Stimulated activated naive CD8-positive, alpha-beta T cell treated with anti-CD3 and anti-CD28 coated beads, Interleukin-15, Interleukin-2, amounts not matched to agents 100 ng/mL and 50 ng/mL, for 24 hours (primary cell): ENCODE results near the gene NOC2L.
"Not testable (repeated sequence)": the region's sequence is repeated elsewhere in the genome, so short reads cannot be mapped to it uniquely, and the experiment has no call there.

Experiments
- H3K27ac Mint-ChIP-seq: one replicate; pipeline ENCODE4 v1.8.0; 2021; ENCODE audit warnings: mild to moderate bottlenecking, mixed read lengths
- H3K27me3 Mint-ChIP-seq: one replicate; pipeline ENCODE4 v1.8.0; 2021; ENCODE audit warnings: mixed read lengths
- H3K36me3 Mint-ChIP-seq: one replicate; pipeline ENCODE4 v1.8.0; 2021; ENCODE audit warnings: low read depth, mixed read lengths
- H3K4me1 Mint-ChIP-seq: one replicate; pipeline ENCODE4 v1.8.0; 2021; ENCODE audit warnings: low read depth, mixed read lengths
- H3K4me3 Mint-ChIP-seq: one replicate; pipeline ENCODE4 v1.8.0; 2021; ENCODE audit warnings: mild to moderate bottlenecking, mixed read lengths
- H3K9me3 Mint-ChIP-seq: one replicate; pipeline ENCODE4 v1.8.0; 2021; ENCODE audit warnings: mixed read lengths

NOC2L gene

DNA sequence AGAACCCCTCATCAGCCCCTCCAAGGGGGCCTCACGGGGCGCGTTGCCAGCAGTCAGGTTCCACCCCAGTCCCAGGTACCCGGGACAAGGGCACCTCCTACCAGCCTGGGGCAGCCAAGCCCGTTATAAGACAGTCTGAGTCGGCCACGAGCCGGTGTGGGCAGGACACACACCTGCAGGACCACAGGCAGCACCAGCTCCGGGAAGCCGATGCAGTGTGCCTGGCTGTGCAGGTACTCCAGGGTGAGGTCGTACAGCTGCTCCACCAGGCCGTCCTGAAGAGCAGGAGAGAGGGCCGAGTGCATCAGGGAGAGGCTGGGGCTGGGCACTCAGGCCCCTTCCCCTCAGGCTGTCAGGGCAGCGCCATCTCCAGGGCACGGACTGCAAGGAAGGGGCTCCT lies 11.1 kb downstream of the NOC2L start:
- Mint-ChIP-seq H3K9me3 (no peaks in the 10 kb centered on the region), H3K27me3 (no peaks in the 10 kb centered on the region), H3K4me1 (no peaks in the 10 kb centered on the region), H3K36me3 (peaks cover 48% of the 10 kb centered on the region), H3K27ac (no peak overlapping the region), H3K4me3 (no peak overlapping the region)

GRCh38 chr1:946811-947210 lies 12.2 kb downstream of the NOC2L start:
- peaks cover 48% of the 10 kb centered on the region for H3K36me3 Mint-ChIP-seq
- H3K9me3 Mint-ChIP-seq, H3K4me1 Mint-ChIP-seq, H3K4me3 Mint-ChIP-seq, H3K27me3 Mint-ChIP-seq, H3K27ac Mint-ChIP-seq: not testable (repeated sequence)

DNA sequence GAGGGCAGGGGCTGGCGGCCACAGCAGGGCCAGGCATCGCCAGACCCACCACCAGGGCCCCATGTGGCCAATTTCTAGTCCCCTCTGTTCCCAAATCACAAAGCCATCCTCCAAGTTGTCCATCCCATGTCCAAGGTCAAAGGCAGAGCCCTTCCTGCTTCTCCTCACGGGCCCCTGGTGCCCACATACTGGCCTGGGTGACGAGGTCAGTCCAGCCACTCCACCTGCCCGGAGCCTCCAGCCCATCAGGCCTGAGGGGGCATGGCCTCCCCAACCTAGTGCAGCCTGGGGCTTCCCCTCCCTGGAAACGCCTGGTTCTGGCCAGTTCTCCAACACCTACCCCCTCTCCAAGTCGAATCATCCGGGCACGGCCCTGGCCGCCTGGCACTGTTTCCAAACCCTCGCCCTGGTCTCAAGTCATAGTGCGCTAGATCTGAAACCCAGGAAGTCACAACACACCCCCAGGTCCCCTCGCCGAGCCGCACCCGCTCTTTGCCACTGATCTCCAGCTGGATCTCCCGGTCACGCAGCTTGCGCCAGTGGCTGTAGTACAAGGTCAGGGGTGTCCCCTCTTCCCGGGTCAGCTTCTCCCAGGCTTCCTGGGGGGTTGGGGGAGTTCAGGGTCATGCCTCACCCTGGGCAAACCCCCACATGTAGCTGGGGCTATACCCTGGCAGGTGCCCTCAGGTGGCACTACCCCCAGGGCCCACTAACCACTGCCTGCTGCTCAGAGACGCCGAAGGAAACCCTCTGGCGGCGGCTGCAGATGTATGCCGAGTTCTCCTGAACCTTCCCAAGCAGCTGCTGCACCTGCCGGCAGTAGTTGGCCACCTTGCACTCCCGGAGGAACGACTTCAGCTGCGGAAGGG lies 13.1 kb downstream of the NOC2L start:
- Mint-ChIP-seq H3K27ac (no peak overlapping the region), H3K36me3 (peaks cover 42% of the 10 kb centered on the region), H3K4me1 (peaks cover 5% of the 10 kb centered on the region), H3K4me3 (no peak overlapping the region), H3K9me3 (no peaks in the 10 kb centered on the region), H3K27me3 (peaks cover 5% of the 10 kb centered on the region)

GRCh38 chr1:944341-945325 lies 14.4 kb downstream of the NOC2L start:
- Mint-ChIP-seq H3K9me3 (no peaks in the 10 kb centered on the region), H3K27ac (no peak overlapping the region), H3K4me1 (peaks cover 9% of the 10 kb centered on the region), H3K27me3 (peaks cover 7% of the 10 kb centered on the region), H3K36me3 (peaks cover 30% of the 10 kb centered on the region), H3K4me3 (no peak overlapping the region)

DNA sequence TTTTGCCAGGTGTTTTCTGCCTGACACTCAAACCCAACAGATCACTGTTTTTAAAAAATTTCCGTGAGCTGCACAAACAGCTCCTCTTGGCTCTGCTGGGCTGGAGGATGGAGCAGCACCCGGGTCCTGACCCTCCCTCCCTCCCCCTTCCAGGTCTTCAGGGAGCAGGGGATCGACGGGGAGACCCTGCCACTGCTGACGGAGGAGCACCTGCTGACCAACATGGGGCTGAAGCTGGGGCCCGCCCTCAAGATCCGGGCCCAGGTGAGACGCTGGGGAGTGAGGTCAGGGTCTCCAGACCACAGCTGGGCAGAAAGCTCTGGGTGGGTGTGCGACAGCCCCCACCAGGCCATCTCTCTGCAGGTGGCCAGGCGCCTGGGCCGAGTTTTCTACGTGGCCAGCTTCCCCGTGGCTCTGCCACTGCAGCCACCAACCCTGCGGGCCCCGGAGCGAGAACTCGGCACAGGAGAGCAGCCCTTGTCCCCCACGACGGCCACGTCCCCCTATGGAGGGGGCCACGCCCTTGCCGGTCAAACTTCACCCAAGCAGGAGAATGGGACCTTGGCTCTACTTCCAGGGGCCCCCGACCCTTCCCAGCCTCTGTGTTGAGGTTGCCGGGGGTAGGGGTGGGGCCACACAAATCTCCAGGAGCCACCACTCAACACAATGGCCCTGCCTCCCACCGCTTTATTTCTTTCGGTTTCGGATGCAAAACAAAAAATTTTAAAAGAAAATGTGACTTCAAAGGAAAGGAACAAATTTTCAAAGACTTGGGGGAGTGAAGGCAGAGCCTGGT lies 15.3 kb downstream of the NOC2L start:
- no peaks in the 10 kb centered on the region for H3K9me3 Mint-ChIP-seq
- H3K36me3 Mint-ChIP-seq, result peaks cover 21% of the 10 kb centered on the region
- no peak overlapping the region for H3K4me3 Mint-ChIP-seq
- H3K27me3 Mint-ChIP-seq, result peaks cover 9% of the 10 kb centered on the region
- no peak overlapping the region for H3K27ac Mint-ChIP-seq
- H3K4me1 Mint-ChIP-seq, result peaks cover 9% of the 10 kb centered on the region

- Mint-ChIP-seq H3K4me1 (peaks cover 9% of the 10 kb centered on the region), H3K36me3 (peaks cover 19% of the 10 kb centered on the region), H3K27ac (no peak overlapping the region), H3K4me3 (no peak overlapping the region), H3K9me3 (no peaks in the 10 kb centered on the region), H3K27me3 (peaks cover 13% of the 10 kb centered on the region)
Observed at GRCh38 chr1:942864-943533, 16.1 kb downstream of the NOC2L start.

GRCh38 chr1:942411-942821 lies 16.6 kb downstream of the NOC2L start:
- peaks cover 19% of the 10 kb centered on the region for H3K36me3 Mint-ChIP-seq
- no peaks in the 10 kb centered on the region for H3K9me3 Mint-ChIP-seq
- H3K27me3 Mint-ChIP-seq, result peaks cover 16% of the 10 kb centered on the region
- H3K27ac Mint-ChIP-seq, result no peak overlapping the region
- H3K4me3 Mint-ChIP-seq, result no peak overlapping the region
- H3K4me1 Mint-ChIP-seq, result peaks cover 9% of the 10 kb centered on the region

DNA sequence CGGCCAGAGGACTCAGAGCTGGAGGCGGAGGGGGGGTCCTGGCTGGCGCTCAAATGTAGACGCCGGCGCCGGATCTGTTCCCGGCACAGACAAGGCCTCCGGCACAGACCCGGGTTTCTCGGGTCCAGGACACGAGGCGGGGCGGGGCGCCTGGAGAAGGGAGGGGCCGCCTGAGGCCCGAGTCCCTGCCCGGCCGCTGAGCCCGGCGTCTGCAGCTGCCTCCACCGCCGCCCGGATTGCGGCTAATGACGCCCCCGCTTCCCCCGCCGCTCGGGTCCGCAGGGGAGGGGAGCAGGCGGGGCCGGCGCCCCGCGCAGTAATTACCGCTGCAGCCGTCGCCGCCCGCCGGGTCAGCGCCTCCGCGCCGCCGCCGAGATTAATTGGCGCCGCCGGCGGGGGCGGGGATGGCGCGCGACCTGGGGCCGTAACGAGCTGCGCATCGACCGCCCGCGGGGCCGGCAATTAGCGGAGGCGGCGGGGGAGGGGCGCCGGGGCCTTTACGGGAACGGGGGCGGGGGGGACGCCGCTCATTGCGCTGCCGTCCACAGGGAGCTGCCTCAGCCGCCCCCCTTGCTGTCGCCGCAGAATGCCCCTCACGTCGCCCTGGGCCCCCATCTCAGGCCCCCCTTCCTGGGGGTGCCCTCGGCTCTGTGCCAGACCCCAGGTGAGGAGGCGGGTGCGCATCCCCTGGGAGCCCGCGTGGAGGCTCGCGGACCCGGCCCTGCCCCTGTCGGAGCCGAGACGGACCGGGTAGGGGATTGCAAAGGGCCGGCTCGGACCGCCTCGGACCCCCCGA lies 17.3 kb downstream of the NOC2L start:
- Mint-ChIP-seq H3K27me3 (peaks cover 16% of the 10 kb centered on the region), H3K4me3 (peak overlapping the region; percentile 57), H3K27ac (no peak overlapping the region), H3K9me3 (no peaks in the 10 kb centered on the region), H3K4me1 (peaks cover 9% of the 10 kb centered on the region), H3K36me3 (peaks cover 14% of the 10 kb centered on the region)

GRCh38 chr1:941015-941587 lies 18.0 kb downstream of the NOC2L start:
- Mint-ChIP-seq H3K27me3 (peaks cover 16% of the 10 kb centered on the region), H3K9me3 (no peaks in the 10 kb centered on the region), H3K36me3 (peaks cover 13% of the 10 kb centered on the region), H3K4me1 (peaks cover 9% of the 10 kb centered on the region), H3K27ac (no peak overlapping the region), H3K4me3 (peak overlapping the region; percentile 57)

GRCh38 chr1:940107-941014 lies 18.7 kb downstream of the NOC2L start:
- Mint-ChIP-seq H3K27ac (no peak overlapping the region), H3K27me3 (peaks cover 21% of the 10 kb centered on the region), H3K4me1 (peaks cover 9% of the 10 kb centered on the region), H3K9me3 (no peaks in the 10 kb centered on the region), H3K4me3 (peak overlapping the region; percentile 35), H3K36me3 (peaks cover 6% of the 10 kb centered on the region)

DNA sequence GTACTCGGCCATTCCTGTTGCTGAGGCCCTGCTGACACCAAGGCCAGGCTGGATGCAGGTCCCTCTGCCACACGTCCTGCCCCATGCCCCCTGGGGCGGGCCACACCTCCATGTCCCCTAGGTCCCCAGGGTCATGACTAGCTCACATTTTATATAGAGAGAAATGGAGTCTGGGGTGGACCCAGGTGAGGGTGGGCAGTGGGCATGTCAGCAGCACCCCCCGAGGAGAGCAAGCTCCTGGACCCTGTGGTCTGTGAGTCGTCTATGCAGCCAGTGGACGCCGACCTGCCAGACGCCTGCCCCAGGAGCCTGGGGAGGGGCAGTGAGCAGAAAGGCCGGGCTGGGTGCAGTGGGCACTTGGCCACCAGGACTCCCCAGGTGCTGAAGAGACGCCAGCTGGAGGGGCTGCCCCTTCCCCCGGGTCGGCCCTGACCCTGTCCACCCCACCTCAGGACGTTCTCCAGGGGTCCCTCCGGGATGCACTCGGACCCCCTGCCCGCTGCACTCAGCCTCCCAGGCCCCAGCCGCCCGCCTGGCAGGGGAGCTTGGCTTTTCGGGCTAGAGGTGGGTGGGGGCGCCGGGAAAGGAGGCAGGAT lies 19.4 kb downstream of the NOC2L start:
- peaks cover 13% of the 10 kb centered on the region for H3K4me1 Mint-ChIP-seq
- peaks cover under 1% of the 10 kb centered on the region for H3K36me3 Mint-ChIP-seq
- no peaks in the 10 kb centered on the region for H3K9me3 Mint-ChIP-seq
- no peak overlapping the region for H3K4me3 Mint-ChIP-seq
- no peak overlapping the region for H3K27ac Mint-ChIP-seq
- peaks cover 26% of the 10 kb centered on the region for H3K27me3 Mint-ChIP-seq
